Astrocyte (in vitro differentiated cells and primary cell): ENCODE results near the gene CCDC69. TPM values are rescaled to one million over a fixed set of nuclear protein-coding genes. Genes with fewer than 3 reads are reported as not detected.

Source experiments
- DNase-seq: peaks from one replicate; pipeline ENCODE4 v3.0.0-alpha.2; 2010; ENCODE audit warnings: low read depth
- FAIRE-seq: peaks from 2 replicates; lab custom pipeline; 2011; peaks lifted over from hg19 to GRCh38; lab: Jason Lieb, UNC
- H2AFZ ChIP-seq: 2 replicates; pipeline ENCODE4 v1.6.0; 2012; ENCODE audit warnings: low read depth, low read length, inconsistent platforms
- H3K27ac ChIP-seq: 2 replicates; pipeline ENCODE4 v1.5.1; 2011; ENCODE audit warnings: low read depth, low read length, inconsistent platforms
- H3K27me3 ChIP-seq: 2 replicates; pipeline ENCODE4 v1.6.0; 2011; ENCODE audit warnings: low read length, inconsistent platforms; ENCODE audit not compliant: insufficient read depth
- H3K36me3 ChIP-seq: 2 replicates; pipeline ENCODE4 v1.5.1; 2011; ENCODE audit warnings: low read length, inconsistent platforms; ENCODE audit not compliant: insufficient read depth
- H3K4me1 ChIP-seq: 2 replicates; pipeline ENCODE4 v1.5.1; 2011; ENCODE audit warnings: low read length, inconsistent platforms; ENCODE audit not compliant: insufficient read depth
- H3K4me2 ChIP-seq: 2 replicates; pipeline ENCODE4 v1.6.0; 2012; ENCODE audit warnings: low read length, inconsistent platforms
- H3K4me3 ChIP-seq: 2 replicates; pipeline ENCODE4 v1.5.1; 2011; ENCODE audit warnings: low read depth, mild to moderate bottlenecking, low read length, inconsistent platforms; ENCODE audit not compliant: insufficient read depth
- H3K79me2 ChIP-seq: 2 replicates; pipeline ENCODE4 v1.6.0; 2012; ENCODE audit warnings: mild to moderate bottlenecking, low read length, inconsistent platforms; ENCODE audit not compliant: insufficient read depth
- H3K9ac ChIP-seq: 2 replicates; pipeline ENCODE4 v1.6.0; 2012; ENCODE audit warnings: mild to moderate bottlenecking, low read length, inconsistent platforms
- H3K9me3 ChIP-seq: 2 replicates; pipeline ENCODE4 v1.5.1; 2012; ENCODE audit warnings: low read depth, mild to moderate bottlenecking, low read length, inconsistent platforms; ENCODE audit not compliant: insufficient read depth
- H4K20me1 ChIP-seq: 2 replicates; pipeline ENCODE4 v1.6.0; 2012; ENCODE audit warnings: low read length, inconsistent platforms; ENCODE audit not compliant: insufficient read depth
- H3K27ac Mint-ChIP-seq: one replicate; pipeline ENCODE4 v1.8.0; 2021; ENCODE audit warnings: mild to moderate bottlenecking, mixed read lengths; ENCODE audit not compliant: unreplicated experiment
- H3K27me3 Mint-ChIP-seq: one replicate; pipeline ENCODE4 v1.8.0; 2021; ENCODE audit warnings: low read depth, mixed read lengths; ENCODE audit not compliant: unreplicated experiment
- H3K36me3 Mint-ChIP-seq: one replicate; pipeline ENCODE4 v1.8.0; 2021; ENCODE audit warnings: low read depth, mixed read lengths; ENCODE audit not compliant: unreplicated experiment
- H3K4me1 Mint-ChIP-seq: one replicate; pipeline ENCODE4 v1.8.0; 2021; ENCODE audit warnings: low read depth, mixed read lengths; ENCODE audit not compliant: unreplicated experiment
- H3K4me3 Mint-ChIP-seq: one replicate; pipeline ENCODE4 v1.8.0; 2021; ENCODE audit warnings: mild to moderate bottlenecking, moderate library complexity, mixed read lengths; ENCODE audit not compliant: unreplicated experiment
- H3K9me3 Mint-ChIP-seq: one replicate; pipeline ENCODE4 v1.8.0; 2021; ENCODE audit warnings: mild to moderate bottlenecking, mixed read lengths; ENCODE audit not compliant: unreplicated experiment
- CTCF ChIP-seq: IDR thresholded peaks from 2 replicates; pipeline ENCODE4 v1.5.1; 2011; ENCODE audit warnings: low read depth, mild to moderate bottlenecking, inconsistent platforms, low read length, moderate library complexity; ENCODE audit not compliant: insufficient read depth
- EZH2 ChIP-seq: IDR thresholded peaks from 2 replicates; pipeline ENCODE4 v1.6.1; 2012; ENCODE audit warnings: mild to moderate bottlenecking, low read length, inconsistent platforms; ENCODE audit not compliant: insufficient read depth
- total RNA-seq: library from RNA; stranded (reverse); gene quantifications from 2 replicates; pipeline ENCODE4 v1.2.1, GENCODE V29; 2021

Gene CCDC69
- total RNA-seq, 1 donor from 2014 or later: 4.1 TPM

DNA sequence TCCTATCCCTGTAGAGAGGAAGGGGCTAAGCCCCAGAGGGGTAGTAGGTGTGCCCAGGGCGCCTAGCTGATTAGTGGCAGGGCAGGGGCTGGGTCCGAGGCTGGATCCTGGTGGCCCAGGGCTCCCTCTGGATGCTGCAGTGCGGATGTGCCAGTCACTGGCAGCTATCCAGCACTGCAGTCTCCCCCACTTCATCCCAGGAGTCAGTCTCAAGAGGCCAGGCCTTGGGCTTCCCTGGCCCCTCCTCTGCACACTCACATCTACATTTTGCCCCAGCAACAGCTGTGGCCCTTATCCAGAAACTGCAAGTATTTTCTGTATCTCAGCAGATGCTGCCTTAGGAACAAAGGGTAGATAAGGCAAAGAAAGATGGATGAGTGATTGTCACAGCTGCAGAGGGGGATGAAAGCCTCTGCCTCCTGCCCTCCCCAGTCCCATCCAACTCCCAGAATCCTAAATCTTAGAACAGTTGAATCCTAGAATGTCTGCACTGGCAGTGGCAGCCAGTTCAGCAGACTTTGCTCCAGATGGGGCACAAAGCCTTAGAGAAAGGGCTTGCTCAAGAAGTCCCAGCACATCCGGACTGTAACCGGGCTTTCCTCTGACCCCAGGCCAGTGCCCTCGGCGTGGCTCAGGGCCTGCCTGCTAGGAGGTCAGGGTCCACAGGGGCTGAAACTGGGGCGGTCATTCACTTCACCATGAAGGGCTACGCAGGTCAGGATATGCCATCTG, 68.0 kb downstream of the CCDC69 start:
- Histone ChIP-seq H3K27ac (peak overlapping the region; percentile 73), H4K20me1 (peaks cover 51% of the 10 kb centered on the region), H3K4me3 (peak overlapping the region; percentile 83), H3K27me3 (no peaks in the 10 kb centered on the region), H3K36me3 (peaks cover 6% of the 10 kb centered on the region), H3K4me1 (peaks cover 24% of the 10 kb centered on the region), H3K9me3 (no peaks in the 10 kb centered on the region), H3K4me2 (peak overlapping the region; percentile 92), H2AFZ (no peak overlapping the region), H3K9ac (peak overlapping the region; percentile 92), H3K79me2 (peaks cover 75% of the 10 kb centered on the region)
- peaks cover 4% of the 10 kb centered on the region for H3K27me3 Mint-ChIP-seq
- FAIRE-seq: no peak
- peaks cover 48% of the 10 kb centered on the region for H3K4me1 Mint-ChIP-seq
- DNase-seq: peak; percentile 54
- peaks cover 4% of the 10 kb centered on the region for H3K36me3 Mint-ChIP-seq
- no peaks in the 10 kb centered on the region for H3K9me3 Mint-ChIP-seq
- peak overlapping the region; percentile 95 for H3K4me3 Mint-ChIP-seq
- H3K27ac Mint-ChIP-seq: no peak overlapping the region
- no peak for TF ChIP-seq EZH2

GRCh38 chr5:151154931-151155774, 68.7 kb downstream of the CCDC69 start:
- Histone ChIP-seq H2AFZ (no peak overlapping the region), H3K4me3 (peak overlapping the region; percentile 83), H3K9ac (peak overlapping the region; percentile 92), H3K27me3 (no peaks in the 10 kb centered on the region), H3K36me3 (peaks cover 8% of the 10 kb centered on the region), H3K4me2 (peak overlapping the region; percentile 92), H3K27ac (peak overlapping the region; percentile 73), H3K79me2 (peaks cover 83% of the 10 kb centered on the region), H3K9me3 (no peaks in the 10 kb centered on the region), H4K20me1 (peaks cover 59% of the 10 kb centered on the region), H3K4me1 (peaks cover 32% of the 10 kb centered on the region)
- Mint-ChIP-seq H3K27ac (no peak overlapping the region), H3K27me3 (no peaks in the 10 kb centered on the region), H3K9me3 (no peaks in the 10 kb centered on the region), H3K36me3 (peaks cover 6% of the 10 kb centered on the region), H3K4me3 (peak overlapping the region; percentile 95), H3K4me1 (peaks cover 55% of the 10 kb centered on the region)
- DNase-seq (no peak), FAIRE-seq (no peak)
- TF ChIP-seq EZH2: no peak
- no peak for TF ChIP-seq CTCF

- H3K9me3 Mint-ChIP-seq: no peaks in the 10 kb centered on the region
- Histone ChIP-seq H3K27me3 (no peaks in the 10 kb centered on the region), H2AFZ (no peak overlapping the region), H3K79me2 (peaks cover 96% of the 10 kb centered on the region), H3K4me3 (no peak overlapping the region), H3K9ac (no peak overlapping the region), H3K4me1 (peaks cover 33% of the 10 kb centered on the region), H3K4me2 (no peak overlapping the region), H4K20me1 (peaks cover 72% of the 10 kb centered on the region), H3K27ac (no peak overlapping the region), H3K36me3 (peaks cover 10% of the 10 kb centered on the region), H3K9me3 (no peaks in the 10 kb centered on the region)
- peaks cover 6% of the 10 kb centered on the region for H3K36me3 Mint-ChIP-seq
- no peak for TF ChIP-seq CTCF
- no peak for TF ChIP-seq EZH2
- H3K4me3 Mint-ChIP-seq: no peak overlapping the region
- no peak for FAIRE-seq
- peaks cover 63% of the 10 kb centered on the region for H3K4me1 Mint-ChIP-seq
- DNase-seq: no peak
- H3K27me3 Mint-ChIP-seq: no peaks in the 10 kb centered on the region
- no peak overlapping the region for H3K27ac Mint-ChIP-seq
These were observed 70.1 kb downstream of the CCDC69 start for GRCh38 chr5:151153766-151154272.
